ENCODE results near the gene TMEM208.

The TMEM208 gene

DNA sequence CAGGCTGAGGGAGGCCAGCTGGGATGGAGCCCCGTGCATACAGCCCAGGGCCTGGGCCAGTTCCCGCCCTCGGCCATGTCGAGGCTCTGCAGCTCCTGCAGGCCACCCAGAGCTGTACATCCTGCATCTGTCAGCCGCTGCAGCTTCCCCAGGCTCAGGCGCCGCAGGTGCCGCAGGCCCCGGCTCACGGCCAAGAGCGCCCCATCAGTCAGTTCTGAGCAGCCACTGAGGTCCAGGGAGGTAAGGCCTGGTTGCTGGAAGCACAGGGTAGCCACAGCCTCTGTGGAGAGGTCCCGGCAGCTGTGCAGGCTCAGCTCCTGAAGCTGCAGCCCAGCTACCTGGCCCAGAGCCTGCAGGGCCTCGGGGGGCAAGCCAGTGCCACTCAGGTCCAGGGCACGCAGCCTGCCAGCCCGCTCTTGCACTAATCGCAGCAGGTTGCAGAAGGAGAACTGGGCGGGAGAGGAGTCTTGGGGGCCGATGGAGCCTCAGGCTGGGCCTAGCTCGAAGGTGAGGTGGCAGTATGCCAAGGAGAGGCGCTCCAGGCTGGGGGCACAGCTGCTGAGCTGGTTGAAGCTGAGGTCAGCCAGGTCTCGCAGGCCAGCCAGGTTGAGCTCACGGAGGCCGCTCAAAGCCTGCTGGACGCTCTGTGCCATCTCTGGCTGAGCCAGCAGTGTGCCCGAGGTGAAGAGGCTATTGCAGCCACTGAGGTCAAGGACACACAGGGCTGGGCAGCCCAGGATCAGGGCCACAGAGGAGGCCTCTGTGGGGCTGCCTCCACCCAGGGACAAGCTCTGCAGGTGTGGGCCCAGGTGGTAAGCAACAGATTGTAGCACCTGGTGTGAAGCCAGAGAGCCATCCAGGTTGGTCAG is 16.6 kb upstream of the TMEM208 start:
- DNase-seq: no peak

DNA sequence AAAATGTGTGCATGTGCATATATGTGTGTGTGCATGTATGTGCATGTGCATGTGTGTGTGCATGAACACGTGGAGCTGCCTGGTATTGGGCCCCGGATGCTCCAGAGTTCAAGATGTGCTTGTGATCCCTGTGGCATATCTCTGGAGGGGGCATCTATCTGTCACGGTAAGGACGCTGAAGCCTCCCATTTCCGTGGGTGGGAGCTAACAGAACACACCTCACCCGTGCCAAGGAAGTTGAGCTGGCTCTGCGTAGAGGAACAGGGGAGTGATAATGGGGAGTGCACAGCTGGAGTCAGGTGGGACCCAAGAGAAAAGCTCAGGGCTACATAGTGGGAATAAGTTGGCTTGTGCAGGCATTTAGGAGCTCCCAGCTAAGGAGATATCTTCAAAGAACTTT is 15.3 kb upstream of the TMEM208 start:
- DNase-seq: no peak

DNA sequence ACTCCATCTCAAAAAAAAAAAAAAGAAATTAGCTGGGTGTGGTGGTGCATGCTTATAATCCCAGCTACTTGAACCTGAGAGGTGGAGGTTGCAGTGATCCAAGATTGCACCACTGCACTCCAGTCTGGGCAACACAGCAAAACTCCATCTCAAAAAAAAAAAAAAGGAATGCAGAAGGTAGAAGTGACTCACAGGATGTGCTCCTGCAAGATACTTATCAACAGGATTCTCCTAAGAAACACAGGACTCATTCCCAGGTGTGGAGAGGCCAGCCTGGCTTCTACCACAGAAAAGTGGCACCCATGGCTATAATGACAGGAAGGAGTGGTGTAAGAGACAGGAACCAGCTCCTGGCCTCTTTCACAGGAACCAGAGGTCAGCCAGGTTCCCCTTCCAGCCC is 14.2 kb upstream of the TMEM208 start:
- no peak for DNase-seq

DNA sequence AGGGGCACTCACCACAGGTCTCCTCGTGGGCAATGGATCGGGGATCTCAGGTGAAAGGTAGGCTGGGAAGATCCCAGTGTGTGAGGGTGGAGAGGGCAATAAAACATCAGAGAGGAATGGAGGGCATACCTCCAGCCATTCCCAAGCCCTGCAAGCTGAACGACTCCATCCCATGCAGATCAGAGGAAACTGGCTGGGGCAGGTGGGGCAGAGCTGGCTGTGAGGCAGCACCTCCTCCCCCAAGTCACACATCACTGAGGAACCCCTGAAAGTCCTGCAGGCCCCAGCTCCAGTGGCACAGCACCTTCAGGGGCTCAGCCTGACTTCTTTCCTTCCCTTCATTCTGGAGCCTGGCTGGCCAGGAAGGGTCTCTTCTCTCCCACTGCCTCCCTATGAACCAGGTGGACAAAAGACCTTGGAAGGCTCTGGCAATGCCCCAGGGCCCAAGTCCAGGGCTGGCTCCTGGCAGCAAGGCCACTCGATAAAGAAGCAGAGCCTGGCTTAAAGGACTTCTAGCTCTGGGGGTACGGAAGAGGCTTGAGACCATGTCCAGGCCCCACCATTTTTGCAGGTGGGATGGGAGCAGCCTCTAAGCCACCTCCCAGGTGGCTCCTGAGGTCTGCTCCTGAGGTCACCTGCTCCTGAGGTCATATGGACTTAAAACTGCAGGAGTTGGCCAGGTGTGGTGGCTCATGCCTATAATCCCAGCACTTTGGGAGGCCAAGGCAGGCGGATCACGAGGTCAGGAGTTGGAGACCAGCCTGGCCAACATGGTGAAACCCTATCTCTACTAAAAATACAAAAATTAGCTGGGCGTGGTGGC is 13.5 kb upstream of the TMEM208 start:
- no peak for DNase-seq

DNA sequence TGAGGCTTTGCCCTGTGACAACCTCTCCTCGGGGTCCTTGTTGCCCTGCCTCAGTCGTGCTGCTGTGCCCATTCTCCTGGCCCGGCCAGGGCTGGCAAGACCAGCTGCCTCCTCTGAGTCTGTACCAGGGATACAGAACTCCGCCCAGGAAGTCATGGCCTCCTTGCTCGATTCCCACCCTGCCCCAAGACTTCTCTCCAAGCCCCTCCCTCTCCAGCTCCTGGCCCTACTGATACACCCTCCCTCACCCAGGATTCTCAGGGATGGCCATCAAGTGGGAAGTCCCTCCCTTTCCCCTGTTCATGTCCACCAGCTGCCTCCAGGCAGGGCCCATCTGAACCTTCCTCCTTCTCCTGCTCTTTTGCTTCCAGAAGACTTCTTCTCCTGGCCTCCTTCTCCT is 11.2 kb upstream of the TMEM208 start:
- DNase-seq: no peak

DNA sequence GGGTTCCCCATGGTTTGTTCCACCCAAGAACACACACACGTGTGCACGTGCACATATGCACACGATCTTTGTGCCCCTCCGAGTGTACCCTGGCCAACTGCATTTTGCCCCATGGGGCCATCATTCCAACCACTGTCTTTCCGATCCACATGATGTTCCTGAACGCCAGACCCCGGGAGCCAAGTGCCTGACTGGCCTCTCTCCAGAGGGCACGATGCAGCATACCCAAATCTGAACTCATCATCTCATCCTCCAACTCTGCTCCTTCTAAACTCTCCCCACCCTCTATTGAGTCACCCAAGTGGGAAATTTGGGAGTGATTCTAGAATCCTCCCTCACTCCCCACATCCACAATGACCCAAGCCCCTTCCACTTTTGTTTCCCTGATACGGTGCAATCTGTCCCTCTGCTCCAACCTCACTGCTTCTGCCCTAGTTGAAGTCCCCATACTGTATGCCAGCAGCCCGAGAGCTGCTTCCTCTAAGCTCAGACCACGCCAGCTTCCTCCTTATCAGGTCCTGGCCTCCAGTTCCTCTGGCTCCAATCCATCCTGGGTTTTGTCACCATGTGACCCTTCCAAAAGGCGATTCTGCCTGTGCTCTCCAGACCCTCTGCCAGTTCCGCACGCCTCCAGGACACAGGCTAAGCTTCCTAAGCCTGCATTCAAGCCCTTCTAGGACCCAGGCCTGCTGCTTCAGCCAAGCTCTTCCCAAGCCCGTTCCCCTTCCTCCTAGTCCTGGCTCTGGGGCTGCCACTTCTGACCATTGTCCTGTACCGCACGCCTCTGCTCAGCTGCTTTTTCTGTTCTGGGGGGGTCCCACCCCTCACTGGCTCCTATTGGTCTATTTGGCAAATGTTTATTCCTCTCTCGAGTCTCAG is 10.1 kb upstream of the TMEM208 start:
- DNase-seq: no peak

DNA sequence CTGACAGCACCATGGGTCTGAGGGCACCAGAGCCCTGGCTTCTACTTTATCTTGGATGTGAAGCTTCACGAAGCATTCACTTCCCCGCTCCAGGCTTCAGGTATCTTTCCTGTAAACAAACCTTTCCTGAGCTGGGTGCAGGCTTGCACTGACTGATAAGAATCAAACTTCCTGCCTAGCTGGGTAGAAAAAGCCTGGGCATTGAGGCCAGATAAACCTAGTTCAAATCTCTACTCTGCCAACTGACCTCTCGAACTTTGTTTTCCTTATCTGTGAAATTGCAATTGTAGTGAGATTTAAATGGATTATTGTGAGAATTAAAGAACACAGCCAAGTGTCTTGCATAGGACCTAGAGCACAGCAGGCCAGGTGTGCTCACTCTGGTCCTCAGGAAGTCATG is 2.9 kb upstream of the TMEM208 start:
- no peak for DNase-seq

DNA sequence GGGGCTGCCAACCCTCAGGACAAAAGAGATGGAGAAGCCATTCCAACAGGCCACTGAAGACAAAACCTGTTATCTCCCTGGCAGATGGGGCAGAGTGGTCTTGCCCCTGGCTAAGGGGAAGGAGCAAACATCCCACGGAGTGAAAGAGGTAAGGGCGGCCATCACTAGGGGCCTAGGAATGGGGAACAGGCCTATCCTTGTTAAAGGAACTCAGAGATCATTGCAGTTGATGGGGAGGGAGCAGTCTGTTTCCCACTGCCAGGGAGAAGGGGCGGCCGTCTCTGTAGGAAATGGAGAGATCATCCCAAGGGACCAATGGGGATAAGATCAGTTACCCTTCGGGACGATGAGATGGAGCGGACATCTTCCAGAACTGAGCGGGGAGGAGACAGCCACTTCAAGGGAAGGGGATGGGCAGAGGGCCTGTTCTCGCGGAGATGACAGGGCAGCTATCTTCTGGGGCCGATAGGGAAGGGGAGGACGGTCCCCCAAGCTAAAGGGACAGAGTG is 581 bp upstream of the TMEM208 start:
- no peak for DNase-seq

DNA sequence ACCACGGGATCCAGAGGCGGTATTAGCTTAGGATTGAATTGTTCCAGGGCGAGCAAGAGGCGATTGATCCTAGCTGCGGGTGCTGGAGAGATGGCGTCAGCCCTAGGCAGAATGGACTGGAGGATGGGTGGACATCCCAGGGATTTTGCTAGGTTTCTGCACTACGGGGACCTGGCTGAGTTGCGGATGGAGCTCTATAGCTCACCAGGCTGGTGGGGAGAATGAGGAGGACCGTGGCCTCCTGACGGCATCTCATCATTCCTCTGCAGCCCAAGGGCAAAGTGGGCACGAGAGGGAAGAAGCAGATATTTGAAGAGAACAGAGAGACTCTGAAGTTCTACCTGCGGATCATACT is 614 bp downstream of the TMEM208 start:
- DNase-seq: no peak

DNA sequence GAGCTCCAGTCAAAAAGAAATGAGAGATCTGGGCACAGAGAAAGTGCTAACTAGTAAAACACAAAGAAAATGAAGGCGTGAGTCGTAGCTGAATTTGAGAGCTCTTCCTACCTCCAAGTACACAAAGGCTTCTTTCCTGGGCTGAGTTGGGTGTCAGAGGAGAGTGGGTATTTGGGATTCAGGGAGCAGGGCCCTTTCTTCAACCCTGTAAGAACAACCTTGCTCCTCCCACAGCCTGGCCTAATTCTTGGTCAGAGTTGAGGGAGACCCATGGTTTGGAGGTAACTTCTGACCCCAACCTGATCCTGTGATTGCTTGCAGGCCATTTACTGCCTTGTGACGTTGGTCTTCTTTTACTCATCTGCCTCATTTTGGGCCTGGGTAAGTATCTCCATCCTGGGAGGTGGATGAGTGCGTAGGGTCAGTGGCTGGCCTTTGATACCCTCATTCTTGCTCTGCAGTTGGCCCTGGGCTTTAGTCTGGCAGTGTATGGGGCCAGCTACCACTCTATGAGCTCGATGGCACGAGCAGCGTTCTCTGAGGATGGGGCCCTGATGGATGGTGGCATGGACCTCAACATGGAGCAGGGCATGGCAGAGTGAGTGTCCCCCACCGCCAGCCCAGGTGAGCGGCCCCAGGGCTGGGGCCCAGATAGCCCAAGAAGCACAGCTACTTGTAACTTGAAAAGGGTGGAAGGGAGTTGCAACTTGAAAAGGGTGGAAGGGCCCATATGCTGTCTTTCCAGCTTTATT is 1.3 kb downstream of the TMEM208 start:
- DNase-seq: no peak

DNA sequence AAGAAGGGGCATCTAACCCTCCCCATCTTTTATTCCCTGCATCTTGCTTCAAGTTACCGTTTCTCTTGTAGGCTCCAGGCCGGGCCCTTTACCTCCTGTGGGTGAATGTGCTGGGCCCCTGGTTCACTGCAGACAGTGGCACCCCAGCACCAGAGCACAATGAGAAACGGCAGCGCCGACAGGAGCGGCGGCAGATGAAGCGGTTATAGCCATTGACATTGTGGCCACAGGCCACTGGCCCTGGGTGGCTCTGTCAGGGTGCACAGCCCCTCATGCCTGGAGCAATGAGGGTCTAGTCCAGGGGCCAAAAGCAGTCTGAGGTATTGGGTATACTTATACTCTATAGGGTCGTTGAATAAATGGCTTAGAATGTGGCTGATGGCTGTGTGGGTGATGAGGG is 2.0 kb downstream of the TMEM208 start:
- no peak for DNase-seq

DNA sequence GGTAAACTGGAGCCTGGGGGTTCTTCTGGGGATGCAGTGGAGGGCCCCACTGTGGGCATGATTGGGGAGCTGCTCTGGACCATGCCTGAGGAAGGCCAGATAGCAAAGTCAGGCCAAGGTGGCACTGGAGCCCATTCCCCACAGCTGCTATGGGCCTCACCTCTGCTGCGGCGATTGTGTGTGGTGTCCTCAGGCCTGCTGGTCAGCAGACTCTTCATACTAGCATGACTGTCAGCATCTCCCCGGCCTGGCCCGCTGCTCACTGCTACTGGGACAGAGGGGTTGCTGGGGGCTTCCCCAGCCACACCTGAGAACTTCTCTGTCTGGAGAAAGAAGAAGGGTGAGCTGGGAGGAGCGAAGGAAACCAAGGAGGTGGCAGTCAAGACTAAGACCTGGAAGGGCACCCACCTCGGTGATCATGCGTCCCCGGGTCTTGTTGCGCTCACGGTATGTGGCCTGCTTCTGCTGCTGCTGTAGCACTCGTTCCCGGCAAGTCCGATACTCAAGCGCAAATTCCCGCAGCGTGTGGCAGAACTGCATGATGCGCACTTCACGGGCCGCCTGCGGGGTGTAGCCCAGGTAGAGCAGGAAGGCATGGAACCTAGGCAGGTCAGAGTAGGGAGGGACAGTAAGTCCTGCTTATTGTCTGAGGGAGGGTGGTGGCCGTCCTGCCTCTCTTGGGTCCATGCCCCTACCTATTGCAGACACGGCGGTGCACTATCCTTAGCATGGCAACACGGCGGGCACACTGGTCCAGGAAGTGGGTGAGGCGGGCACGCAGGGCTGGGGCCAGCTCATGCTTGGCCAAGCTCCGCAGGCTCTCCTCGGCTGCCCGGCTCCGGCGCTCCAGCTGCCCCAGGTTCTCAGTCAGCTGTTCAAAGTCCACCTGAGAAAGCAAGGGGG is 3.2 kb downstream of the TMEM208 start:
- DNase-seq: no peak

DNA sequence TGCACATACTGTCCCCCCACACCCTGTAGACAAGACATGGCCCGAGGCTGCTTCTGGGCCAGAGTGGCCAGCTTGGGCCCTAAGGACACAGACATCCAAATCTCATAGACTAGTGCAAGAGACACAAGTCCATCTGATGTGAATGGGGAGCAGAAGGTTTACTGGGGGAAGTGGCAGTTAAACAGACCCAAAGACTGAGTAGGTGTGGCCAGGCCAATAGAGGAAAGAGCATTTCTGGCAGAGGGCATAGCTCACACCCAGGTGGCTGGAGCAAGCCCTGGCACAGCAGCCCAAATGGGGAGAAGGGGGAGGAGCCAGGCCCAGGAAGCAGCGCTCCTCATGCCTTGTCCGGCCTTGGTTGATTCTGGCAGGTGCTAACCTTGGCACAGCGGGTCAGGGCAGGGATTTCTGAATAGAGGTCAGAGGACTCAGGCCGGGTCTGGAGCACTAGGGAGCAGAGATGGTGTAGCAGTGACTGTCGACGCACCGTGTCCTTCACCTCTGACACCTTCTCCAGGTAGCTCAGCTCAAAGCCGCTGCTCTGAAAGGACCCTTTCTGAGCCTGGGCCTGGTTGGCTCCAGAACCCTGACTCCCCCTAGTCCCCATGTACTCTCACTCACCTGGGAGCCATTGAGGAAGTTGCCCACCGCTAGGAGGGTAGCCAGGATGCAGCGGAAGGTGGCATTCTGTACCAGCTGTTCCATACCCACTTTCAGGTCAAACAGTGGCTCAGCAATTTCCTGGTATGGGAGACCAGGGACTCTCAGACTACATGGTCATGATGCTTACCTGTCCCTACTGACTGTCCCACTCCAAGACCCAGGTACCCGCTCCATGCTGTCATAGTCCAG is 4.1 kb downstream of the TMEM208 start:
- DNase-seq: no peak

DNA sequence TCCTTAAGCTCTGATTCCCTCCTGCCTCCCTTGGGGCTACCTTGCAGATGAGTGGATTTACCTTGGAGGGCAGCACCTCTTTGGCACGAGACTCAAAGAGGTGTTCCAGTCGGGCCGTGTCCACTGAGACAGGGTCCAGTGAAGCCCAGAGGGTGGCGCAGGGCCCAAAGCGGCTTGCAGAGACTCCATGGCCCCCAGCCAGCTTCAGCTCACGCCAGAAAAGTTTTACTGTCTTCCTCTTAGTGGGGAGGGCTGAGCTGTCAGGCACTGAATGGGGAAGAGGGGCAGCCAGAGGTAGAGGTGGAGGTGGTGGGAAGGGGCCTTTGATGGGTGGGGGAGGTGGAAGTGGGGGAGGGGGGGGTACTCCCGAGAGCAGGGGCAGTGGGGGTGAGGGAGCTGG is 6.7 kb downstream of the TMEM208 start:
- DNase-seq: no peak

DNA sequence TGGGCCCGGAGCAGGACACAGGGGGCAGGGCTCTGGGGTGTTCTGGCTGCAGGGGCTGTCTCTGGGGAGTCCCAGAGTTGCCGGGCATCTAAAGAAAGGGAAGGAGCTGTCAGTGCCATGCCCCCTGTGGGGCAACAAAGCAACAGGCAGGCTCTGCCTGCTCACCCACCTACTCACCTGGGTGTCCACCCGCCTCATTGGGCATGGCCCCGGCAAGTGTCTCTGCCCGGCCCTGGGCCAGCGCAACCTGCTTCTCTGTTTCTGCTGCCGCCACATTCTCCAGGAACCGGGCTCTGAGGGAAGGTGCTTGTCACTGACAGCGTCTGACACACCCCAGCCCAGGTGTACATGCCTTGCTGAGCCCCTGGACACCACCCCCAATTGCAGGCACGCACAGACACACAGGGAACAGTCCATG is 7.3 kb downstream of the TMEM208 start:
- DNase-seq: no peak

DNA sequence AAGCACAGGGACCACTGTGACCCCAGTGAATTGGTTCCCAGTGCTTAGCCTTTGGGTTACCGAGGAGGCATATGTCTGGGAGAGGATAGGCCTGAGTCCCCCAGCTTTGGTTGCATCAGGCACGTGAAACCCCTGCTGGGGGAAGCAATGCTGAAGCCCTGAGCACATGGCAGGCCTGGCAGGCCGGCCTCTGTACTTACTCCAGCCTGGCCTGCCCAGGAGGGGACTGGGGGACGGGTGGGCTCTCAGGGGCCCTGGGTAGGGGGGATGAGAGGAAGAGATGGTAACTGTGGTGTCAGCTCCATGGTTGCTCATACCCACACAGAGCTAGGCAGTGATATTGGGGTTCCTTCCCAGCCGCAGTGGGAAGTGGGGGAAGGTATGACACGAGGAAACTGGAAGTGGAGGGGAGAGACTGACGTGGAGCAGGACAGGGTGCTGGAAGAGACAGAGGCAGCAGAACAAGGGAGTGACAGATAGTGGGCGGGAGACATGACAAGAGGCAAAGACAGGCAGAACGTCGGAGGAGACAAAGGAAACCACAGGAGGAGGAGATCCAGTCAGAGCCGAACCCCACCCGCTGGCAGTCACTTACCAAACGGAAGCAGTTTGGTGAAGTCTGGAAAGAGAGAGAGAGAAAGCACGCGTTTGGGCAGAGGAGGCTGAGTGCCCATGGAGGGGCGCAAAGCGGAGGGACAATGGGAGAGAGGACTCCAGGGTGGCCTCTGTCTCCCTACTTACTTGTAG is 9.1 kb downstream of the TMEM208 start:
- no peak for DNase-seq

DNA sequence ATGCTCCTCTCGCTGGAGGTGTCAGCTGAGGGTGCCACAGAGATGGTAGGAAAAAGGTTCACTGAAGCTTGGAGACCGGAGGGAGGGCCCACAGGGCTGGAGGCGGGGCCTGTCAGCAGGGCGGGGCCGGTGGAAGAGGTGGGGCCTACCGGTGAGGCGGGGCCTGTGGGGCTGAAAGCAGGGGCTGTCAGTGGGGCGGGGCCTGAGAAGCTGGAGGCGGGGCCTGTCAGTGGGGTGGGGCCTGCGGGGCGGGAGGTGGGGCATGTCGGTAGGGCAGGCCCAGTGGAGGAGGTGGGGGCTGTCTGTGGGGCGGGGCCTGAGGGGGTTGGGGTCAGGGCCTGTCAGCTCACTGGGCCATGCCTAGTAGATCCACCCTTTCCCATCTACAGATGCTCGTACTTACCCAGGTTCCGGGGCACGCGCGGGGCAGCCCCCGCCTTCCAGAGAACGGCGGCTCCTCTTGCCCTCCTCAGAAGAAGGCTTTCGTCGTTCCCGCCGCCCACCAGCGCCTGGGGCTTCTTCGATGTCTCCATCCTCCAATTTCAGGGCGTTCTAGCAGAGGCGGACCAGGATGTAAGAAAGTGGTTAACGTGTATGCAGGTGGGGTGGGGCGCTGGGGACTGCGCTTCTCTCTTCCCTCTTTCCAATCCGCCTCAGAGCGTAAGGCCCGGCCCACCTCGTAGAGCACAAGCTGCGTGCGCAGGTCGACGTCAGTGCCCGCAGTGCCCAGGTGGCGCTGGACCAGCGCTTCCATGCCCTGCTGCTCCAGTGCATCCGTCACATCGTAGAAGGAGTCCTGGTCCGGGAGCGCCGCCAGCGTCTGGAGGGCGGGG is 9.8 kb downstream of the TMEM208 start:
- peak; percentile 50 for DNase-seq

All from activated T-cell treated with anti-CD3 and anti-CD28 coated beads for 4 hours (primary cell).